Inferior parietal cortex (tissue), 1 donor: Measurements from ENCODE around the gene PCSK6.
"Not testable (repeated sequence)": the region's sequence is repeated elsewhere in the genome, so short reads cannot be mapped to it uniquely, and the experiment has no call there.

Experiments
- DNase-seq: peaks from one replicate; pipeline ENCODE4 v3.0.0-alpha.2; 2016; ENCODE audit errors: extremely low spot score

Gene PCSK6

DNA sequence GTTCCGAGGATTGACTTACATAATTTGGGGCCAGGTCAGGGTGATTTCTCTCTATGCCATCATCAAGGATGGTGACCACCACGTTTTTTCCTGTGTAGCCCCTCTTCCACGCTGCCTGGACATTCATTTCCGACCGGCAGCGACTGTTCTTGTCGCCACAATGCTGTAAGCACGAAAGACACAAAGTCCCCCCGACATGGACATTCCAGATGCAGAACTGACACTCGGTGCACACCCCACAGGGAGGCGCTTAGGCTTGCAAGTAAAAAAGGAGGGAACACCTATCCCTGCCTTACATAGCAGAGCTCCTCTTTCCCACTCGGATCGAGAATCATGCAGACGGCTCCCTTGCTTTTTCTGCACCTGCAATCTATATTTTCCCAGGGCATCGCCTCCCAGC lies 58.2 kb downstream of the PCSK6 start:
- no peak for DNase-seq

DNA sequence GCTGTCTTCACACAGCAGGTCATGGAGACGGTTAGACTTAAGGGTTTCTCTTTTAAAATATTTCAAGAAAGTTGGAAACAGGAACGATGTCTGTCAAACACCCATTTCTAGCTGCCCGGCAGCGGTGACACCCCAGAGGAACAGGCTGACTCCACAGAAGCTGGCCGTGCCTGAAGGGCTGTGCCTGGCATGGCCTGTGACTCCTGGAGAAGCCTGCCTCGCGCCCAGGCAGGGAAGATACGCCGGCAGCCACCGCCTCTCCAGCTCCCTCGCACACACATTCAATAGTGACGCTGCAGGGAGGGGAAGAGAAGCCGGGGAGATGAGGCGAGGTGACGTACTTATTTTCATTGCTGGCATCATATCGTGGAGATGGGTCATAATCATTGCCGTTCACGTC lies 59.9 kb downstream of the PCSK6 start:
- DNase-seq: no peak

DNA sequence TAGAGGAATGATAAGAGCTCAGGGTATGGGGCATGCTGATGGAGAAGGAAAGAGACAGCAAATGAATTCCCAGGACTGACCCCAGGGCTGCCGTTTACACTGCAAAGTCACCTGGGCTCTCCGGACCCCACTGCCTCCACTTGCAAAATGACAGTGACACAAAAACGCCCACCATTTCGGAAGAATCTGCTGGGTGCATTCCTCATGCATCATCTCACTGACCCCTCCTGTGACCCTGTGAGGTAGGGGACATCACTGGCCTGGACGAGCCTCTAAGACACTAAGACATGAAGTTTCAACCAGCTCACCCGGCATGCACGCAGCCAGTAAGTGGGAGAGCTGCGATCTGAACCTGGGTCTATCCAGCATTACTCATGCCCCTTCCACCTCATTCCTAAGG lies 60.3 kb downstream of the PCSK6 start:
- no peak for DNase-seq

DNA sequence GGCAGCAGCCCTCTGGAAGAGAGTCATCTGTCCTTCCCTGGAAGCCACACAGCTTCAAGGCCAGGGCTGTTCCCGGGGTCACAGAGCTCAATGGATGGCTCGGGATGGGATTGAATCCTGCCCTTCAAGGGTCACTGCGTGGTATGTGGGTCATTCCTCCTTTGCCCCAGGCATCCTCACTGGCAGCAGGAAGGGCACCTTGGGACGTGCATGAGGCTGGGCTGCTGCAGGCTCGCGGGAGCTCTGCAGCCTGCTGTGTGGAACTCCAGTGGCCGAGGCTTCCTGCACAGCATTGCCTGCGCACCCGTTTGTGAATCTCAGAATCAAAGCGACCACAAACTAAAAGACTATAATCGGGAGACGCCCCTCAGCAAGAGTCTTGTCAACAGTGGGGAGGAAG lies 60.7 kb downstream of the PCSK6 start:
- no peak for DNase-seq

DNA sequence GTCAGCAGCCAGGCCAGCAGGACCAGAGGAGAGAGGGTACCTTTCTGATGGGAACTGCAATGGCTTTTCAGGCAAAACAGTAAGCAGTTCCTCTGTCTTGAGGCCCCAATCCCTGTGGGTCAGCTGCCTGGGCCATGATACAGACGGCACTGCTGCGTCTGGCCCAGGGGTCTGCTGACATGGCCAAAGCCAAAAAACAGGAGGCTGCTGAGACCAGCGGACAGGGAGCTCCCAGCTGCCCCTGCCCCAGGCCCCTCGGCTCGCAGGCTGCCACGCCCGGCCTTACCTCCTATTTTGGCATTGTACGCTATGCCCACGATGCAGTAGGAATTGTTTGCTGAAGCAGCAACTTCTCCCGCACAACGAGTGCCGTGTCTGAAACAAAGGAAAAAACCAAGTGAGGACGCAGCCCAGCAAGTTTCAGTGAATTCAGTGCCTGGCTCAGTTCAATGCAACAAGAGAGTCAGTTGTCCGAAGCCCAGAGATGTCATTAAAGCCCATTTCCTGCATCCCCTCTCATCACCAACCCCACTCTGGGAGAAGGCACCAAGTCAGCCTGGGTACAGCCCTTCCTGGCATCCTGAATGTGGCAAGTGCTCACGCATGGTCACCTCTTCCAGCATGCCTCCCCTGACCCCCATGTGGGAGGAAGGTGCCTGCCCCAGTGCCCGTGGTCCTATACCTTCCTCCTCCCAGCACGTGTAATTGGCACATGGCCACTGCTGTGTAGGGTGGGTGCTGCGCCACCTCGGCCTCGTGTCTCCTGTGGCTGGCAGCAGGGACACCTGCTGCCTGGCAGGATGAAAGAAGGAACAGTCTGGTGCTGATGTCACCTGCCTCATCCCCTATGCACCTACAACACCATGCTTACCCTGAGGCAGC lies 61.7 kb downstream of the PCSK6 start:
- no peak for DNase-seq

DNA sequence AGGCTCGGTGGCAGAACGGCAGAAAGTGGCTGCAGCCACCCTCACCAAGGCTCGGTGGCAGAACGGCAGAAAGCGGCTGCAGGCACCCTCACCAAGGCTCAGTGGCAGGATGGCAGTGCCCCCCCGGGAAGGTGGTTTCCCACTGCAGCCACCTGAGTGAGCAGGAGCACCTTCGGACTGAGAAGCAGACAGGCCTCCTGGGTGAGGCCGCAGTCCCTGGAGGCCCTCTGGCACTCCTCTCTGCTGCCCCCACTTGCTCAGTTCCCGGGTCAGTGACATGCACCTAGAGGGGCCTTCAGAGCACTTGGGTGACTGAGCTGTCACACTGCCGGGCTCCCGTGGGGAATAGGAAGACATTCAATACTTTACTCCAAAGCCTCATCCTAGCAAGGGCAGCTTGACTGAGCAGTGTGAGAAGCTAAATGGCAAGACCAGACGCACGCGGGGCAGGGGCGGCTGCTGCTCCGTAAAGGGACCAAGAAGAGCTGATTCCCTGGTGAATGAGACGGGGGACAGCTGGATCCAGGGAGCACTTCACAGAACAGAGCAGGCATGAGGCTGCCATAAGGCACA lies 62.7 kb downstream of the PCSK6 start:
- no peak for DNase-seq

DNA sequence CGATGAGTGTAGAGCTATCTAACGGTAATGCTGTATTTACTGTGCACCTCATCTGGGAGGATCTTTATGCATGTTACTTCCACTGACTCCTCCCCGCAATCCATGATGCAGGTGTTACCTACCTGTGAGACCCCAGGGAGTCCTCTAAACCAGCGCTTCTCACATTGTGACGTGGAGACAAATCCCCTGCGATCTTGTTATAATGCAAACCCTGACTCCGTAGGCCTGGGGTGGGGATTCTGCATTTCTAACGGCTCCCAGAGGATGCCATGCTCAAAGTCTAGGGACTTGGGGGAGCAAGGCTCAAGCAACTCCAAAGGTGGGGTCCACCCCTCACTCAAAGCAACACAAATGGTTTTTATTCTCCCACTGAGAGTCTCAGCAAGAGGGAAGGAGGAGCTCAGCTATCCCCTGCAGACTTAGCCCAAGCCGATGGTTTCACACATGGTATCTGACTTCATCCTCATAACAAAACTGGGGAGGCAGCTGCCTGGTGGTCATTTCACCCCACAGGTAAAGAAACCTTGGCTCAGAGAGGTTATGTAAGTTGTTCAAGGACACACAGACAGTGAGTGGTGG lies 63.6 kb downstream of the PCSK6 start:
- no peak for DNase-seq

DNA sequence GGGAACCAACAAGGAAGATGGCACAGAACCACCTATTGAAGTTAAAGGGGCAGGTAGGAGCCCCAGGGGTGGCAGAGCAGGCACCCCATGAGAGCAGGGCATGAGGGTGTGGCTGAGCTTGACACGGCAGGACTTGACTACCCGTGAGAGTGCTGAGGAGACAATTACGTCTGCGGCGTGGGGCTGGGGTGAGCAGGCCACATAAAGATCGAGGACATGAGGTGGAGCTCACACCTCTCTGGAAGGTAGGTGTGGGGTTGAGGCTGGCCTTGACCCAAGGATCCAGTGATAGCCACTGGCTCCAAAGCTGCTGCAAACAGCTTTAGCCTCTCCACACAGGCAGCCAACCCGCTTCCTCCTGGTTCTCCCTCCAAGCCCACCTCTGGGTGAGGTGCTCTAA lies 64.5 kb downstream of the PCSK6 start:
- DNase-seq: no peak

DNA sequence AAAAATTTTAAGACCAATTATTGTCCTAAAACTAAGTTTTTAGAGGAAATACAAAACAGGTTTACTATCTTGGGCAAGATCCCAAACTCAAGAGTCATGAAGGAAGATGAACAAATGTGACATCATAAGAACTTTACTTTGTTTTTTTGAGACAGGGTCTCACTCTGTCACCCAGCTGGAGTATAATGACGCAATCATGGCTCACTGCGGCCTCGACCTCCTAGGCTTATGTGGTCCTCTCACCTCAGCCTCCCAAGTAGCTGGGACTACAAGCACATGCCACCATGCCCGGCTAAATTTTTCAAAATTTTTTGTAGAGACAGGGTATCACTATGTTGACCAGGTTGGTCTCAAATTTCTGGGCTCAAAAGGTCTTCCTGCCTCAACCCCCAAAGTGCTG lies 69.3 kb downstream of the PCSK6 start:
- DNase-seq: no peak

DNA sequence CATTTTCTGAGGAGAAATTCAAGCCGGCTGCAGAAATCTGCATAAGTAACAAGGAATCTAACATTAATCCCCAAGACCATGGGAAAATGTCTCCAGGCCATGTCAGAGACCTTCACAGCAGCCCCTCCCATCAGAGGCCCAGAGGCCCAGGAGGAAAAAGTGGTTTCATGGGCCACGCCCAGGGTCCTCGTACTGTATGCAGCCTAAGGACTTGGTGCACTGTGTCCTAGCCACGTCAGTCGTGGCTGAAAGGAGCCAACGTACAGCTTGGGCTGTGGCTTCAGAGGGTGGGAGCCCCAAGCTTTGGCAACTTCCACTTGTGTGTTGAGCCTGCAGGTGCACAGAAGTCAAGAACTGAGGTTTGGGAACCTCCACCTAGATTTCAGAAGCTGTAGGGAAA lies 73.0 kb downstream of the PCSK6 start:
- DNase-seq: not testable (repeated sequence)

DNA sequence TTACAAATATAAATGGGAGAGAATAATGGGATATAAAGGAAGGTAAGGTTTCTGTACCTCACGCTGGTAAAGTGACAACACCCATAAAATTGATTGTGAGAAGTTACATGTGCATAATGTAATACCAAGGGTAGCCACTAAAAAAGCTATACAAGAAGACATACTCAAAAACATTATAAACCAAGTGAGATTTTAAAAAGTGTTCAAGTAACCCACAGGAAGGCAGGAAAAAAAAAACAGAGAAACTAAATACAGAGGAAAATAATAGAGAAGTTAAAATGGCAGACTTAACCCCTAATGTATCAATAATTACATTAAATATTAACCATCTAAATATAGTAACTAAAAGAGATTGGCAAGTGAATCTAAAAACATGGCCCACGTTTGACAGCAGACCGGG lies 76.3 kb downstream of the PCSK6 start:
- no peak for DNase-seq

DNA sequence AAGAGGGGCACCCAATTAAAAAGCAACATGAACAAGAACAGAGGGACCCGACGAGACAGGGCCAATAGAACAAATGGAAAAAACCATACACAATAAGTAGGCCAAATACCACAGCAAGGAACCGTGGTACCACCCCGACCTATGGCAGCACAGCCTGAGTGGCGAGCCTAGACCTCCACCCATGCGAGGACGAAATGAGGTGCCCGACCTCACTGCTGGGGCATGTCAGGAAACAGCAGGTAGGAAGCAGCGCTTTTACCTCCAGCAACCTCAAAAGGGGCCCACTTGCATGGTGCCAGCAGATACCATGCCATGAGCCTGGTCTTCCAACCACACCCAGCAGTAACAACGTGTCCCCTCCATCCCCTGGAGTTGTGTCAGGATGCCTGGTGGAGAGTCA lies 77.9 kb downstream of the PCSK6 start:
- DNase-seq: no peak

DNA sequence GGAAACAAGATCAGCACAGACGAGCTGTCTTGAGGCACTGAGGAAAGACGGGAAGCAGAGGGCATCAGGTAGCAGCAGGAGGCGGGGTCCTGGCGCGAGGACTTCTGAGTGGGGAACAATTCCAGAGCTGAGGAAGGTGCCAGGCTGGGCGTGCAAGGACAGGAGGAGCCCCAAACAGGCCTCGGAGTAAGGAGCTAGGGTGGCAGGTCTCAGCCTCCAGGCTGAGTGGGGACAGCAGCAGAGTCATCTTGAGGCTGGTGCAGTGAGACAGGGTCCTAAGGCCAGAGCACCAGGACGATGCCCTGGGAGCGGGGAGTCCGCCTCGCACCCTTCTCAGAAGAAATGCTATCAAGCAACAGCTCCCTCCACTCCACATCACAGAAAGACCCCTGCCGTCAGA lies 78.4 kb downstream of the PCSK6 start:
- DNase-seq: no peak

DNA sequence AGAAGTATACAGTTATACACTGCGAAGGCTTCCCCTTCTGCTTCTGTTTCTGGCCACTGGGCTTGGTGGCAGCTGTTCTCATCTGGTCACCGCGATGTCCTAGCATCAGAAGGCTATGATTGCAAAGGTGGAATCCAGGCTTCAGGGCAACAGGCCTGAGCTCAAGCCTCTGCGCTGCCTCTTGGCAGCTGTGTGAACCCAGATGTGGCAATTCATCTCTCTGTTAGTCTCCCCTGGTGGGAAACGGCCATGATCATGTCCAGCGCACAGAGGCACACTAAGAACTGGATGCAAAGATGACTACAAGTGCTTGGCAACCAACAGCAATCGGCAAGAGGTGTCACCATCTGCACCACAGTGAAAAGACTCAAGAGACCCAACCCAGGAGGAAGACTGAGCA lies 78.9 kb downstream of the PCSK6 start:
- DNase-seq: no peak

DNA sequence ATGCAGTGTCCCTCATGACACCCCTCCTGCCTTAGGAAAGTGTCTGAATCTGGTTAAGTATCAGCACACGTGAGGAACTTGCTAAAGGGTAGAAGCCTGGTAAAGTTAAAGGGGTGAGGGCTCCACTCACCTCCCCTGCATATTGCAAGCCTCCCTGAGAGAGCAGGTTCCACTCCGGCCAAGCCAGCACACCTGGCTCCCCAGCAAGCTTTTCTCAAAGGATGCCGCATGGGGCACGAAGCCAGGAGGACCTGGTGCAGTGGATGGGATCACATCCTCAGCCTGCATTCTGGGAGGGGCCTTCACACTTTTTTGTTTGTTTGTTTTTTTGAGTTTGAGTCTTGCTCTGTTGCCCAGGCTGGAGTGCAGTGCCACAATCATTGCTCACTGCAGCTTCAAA lies 79.9 kb downstream of the PCSK6 start:
- DNase-seq: no peak

DNA sequence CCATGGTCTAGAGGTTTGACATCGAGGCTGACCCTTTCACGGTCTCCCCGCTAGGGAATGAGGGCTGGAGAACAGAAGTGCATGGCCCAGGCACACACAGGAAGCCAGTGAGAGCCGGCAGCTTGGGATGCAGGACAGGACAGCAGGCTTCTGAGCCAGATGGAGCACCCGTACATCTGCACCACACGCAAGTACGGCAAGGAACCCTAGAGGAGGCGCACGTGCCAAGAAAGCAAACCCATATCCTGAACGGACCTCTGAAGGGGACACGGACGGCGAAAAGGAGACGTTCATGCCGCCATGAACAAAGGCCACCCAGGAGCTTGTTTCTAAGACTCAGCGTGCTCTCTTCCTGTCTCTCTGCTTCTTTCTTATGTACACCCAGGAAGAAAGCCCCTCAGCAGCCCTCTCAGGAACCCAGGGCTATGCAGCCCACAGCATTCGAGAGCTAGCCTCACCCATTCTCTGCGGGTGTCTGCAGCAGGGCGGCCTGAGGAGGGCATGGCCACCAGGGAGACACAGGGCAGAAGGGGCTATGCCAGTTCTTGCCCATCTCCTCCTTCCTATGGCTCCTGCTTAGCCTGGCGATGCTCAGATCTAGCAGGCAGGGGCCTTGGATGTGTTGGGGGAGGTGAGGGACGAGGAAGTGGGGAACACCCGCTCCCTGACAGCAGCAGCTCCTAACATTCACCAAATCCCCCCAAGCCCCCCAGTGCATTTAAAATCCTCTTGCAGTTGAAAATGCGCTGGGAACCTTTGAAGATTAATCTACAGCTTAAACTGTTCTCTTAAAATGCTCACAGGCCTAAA lies 81.3 kb downstream of the PCSK6 start:
- DNase-seq: no peak

DNA sequence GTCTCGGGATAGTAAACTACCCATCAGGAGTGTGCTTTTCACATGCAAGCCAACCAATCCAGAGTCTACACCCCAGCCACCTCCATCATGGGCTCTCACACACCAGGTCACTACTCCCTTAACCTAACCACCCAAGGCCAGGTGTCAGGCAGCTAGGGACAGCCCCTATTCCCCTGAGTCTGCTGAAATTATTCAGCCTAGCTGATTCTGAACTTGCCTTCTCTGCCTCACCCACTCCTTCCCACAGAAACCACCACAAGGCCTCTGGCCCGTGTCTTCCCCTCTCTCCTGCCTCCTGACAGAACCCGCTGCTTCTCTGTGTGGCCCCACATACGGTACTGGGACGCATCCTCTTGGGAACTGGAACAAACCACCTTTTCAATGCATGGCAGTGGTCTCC lies 82.1 kb downstream of the PCSK6 start:
- no peak for DNase-seq

DNA sequence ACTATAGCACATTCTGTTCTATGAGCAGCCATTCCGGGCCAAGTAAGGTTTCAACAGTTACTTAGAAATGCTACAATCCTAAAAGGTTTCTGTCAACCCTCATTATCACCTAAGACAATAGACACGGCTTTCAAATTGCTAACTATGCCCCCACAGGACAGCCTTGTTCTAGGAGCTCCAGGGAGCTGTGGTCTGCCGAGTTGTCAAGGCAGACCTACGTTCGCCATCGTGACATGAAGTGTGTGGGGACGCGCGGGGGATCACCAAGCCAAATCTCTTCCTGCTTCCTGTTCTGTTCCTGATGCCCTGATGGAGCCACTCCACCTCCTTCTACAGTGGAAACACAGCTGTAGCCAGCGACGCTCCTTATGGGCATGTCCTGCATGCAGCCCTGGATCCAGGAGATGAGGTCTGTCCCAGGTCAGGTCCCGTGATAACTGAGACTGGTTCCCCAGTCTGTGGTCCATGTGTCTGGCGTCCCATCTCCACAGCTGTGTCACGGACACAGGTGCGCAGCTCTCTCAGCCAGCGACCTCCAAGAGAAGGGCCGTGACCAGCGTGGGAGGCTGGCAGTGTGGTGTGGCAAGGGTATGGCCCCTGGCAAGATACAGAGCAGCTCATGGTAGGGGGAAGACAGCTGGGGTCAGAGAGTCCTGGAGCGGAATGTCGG lies 82.8 kb downstream of the PCSK6 start:
- DNase-seq: no peak

DNA sequence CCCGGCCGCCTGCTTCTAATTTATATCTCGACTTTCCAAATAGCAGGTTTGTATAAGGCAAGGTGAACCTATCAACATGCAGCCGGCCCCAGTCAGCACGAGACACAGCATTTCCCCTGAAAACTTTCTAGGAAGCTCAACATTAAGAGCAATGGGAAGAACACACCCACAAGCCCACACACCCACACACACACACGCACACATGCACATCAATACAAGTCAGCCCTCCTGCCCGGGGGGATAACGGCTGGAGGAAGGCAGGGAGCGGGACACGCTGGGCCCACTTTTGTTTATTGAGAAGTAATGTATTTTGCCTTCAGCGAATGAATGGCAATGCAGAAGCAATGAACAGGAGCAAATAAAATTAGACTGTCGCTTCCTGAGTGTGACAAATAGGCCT lies 83.5 kb downstream of the PCSK6 start:
- no peak for DNase-seq

DNA sequence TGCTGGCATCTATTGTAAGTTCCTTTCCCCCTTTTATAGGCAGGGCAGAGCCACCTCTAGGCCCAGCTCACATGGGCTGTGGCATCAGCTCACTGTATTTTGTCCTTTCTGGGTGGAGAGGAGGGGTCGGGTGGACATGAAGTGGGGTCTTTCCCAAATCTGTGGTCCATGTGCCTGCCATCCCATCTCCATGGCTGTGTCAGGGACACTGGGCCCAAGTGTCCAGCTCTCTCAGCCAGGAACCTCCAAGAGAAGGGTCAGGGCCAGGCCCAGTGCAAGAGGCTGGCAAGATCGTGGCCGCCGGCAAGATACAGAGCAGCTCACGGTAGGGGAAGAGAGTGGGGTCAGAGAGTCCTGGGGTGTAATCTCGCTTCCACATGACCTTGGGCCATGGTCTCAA lies 85.3 kb downstream of the PCSK6 start:
- no peak for DNase-seq

DNA sequence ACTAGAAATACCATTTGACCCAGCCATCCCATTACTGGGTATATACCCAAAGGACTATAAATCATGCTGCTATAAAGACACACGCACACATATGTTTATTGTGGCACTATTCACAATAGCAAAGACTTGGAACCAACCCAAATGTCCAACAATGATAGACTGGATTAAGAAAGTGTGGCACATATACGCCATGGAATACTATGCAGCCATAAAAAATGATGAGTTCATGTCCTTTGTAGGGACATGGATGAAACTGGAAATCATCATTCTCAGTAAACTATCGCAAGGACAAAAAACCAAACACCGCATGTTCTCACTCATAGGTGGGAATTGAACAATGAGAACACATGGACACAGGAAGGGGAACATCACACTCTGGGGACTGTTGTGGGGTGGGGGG lies 86.6 kb downstream of the PCSK6 start:
- not testable (repeated sequence) for DNase-seq

DNA sequence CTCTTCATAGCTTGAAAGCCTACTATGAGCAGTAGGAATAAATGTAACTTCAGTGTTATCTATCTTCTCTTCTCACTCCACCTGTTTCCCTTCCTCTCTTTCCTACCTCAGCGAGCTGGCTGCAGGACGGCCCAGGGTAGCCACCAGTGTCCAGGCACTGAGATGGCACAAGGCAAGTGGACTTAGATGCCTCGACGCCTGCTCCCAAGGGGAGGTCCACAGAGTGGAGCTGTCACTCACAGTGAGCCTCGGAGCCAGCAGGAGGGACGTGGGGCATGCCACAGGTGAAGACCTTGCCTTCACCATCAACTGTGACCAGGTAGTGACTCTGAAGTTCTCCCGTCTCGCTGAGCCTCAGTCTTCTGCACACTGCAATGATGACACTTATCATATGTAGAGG lies 88.2 kb downstream of the PCSK6 start:
- DNase-seq: no peak
